ENCODE data around the gene ANKRD63.

The ANKRD63 gene

GRCh38 chr15:40270246-40270995 is 12.4 kb downstream of the ANKRD63 start:
- no peak overlapping the region for H3K27ac ChIP-seq (ENCODE audit: low read depth, low read length, poor library complexity, severe bottlenecking)
- no peak overlapping the region for H3K9ac ChIP-seq (ENCODE audit: low read length)
- no peak overlapping the region for H3K4me2 ChIP-seq (ENCODE audit: low read length)
- no peak overlapping the region for H2AFZ ChIP-seq (ENCODE audit: low read length)
- no peaks in the 10 kb centered on the region for H3F3A ChIP-seq (ENCODE audit: insufficient read depth, low read length)
- TF ChIP-seq EZH2 (IDR thresholded peaks at IDR 0.05; ENCODE audit: borderline replicate concordance, low read length): no peak
- TF ChIP-seq CTCF (IDR thresholded peaks at IDR 0.05; ENCODE audit: low read length): no peak
- H3K79me2 ChIP-seq (ENCODE audit: insufficient read depth, low read length): no peaks in the 10 kb centered on the region
- H3K27me3 ChIP-seq (ENCODE audit: insufficient read depth, low read length): peaks cover 9% of the 10 kb centered on the region; the same call in 1 of the 2 replicates
- no peak overlapping the region for H3K4me3 ChIP-seq (ENCODE audit: low read depth, low read length, poor library complexity, severe bottlenecking)
- H4K20me1 ChIP-seq (ENCODE audit: insufficient read depth, low read length): no peaks in the 10 kb centered on the region
- no peaks in the 10 kb centered on the region for H3K36me3 ChIP-seq (ENCODE audit: insufficient read depth, low read length)
- no peaks in the 10 kb centered on the region for H3K4me1 ChIP-seq (ENCODE audit: insufficient read depth, low read length, severe bottlenecking)
- no peaks in the 10 kb centered on the region for H3K9me3 ChIP-seq (ENCODE audit: low read length)
- H3K9me2 ChIP-seq (ENCODE audit: low read depth, low read length): no peaks in the 10 kb centered on the region

DNA sequence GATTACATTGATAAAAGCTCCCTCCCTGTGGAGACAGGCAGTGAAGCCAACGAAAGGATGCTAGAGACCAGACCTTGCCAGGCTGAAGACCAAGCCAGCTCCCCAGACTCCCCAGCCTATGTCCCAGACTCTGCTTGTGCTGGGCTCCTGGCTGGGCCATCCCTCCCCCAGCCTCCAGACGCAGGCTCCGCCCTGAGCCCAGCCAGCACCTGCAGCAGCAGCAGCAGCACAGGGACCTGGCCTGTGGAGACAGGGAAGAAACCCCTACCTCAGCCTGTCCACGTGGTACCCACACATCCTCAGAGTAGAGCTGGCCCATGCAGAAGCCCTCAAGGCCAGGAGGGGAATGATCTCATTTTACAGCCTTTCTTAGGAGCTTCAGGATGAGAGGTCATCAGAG is 13.3 kb downstream of the ANKRD63 start:
- TF ChIP-seq CTCF (IDR thresholded peaks at IDR 0.05; ENCODE audit: low read length) (no peak), EZH2 (IDR thresholded peaks at IDR 0.05; ENCODE audit: borderline replicate concordance, low read length) (no peak)
- Histone ChIP-seq H3K36me3 (ENCODE audit: insufficient read depth, low read length) (no peaks in the 10 kb centered on the region), H3K9ac (ENCODE audit: low read length) (no peak overlapping the region), H3F3A (ENCODE audit: insufficient read depth, low read length) (no peaks in the 10 kb centered on the region), H3K9me3 (ENCODE audit: low read length) (no peaks in the 10 kb centered on the region), H3K9me2 (ENCODE audit: low read depth, low read length) (no peaks in the 10 kb centered on the region), H3K79me2 (ENCODE audit: insufficient read depth, low read length) (no peaks in the 10 kb centered on the region), H3K4me2 (ENCODE audit: low read length) (no peak overlapping the region), H2AFZ (ENCODE audit: low read length) (no peak overlapping the region), H3K4me3 (ENCODE audit: low read depth, low read length, poor library complexity, severe bottlenecking) (no peak overlapping the region), H4K20me1 (ENCODE audit: insufficient read depth, low read length) (no peaks in the 10 kb centered on the region), H3K4me1 (ENCODE audit: insufficient read depth, low read length, severe bottlenecking) (no peaks in the 10 kb centered on the region), H3K27me3 (ENCODE audit: insufficient read depth, low read length) (peaks cover 12% of the 10 kb centered on the region), H3K27ac (ENCODE audit: low read depth, low read length, poor library complexity, severe bottlenecking) (no peak overlapping the region)

DNA sequence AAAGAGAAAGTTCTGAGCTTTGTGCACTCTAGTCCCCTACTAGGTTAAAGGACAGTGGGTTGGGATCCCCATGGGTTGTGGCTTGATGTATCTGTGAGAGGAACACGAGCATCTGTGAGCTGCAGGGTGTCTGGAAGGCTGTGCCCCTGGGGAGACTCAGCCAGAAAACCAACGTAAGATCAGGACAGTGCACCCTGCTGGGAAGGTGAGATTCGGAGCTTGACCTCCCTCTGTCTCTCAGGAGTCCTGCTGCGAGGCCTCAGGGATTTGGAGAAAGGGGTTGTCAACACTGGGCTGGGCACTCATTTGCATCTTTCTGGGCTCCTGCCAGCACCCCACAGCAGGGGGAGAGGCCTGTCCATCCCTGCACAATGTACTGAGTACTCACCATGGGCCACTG is 15.2 kb downstream of the ANKRD63 start:
- H3K79me2 ChIP-seq (ENCODE audit: insufficient read depth, low read length): no peaks in the 10 kb centered on the region
- H3K4me1 ChIP-seq (ENCODE audit: insufficient read depth, low read length, severe bottlenecking): no peaks in the 10 kb centered on the region
- peaks cover 18% of the 10 kb centered on the region for H3K27me3 ChIP-seq (ENCODE audit: insufficient read depth, low read length)
- H3K4me2 ChIP-seq (ENCODE audit: low read length): no peak overlapping the region
- TF ChIP-seq EZH2 (IDR thresholded peaks at IDR 0.05; ENCODE audit: borderline replicate concordance, low read length): no peak
- no peak for TF ChIP-seq CTCF (IDR thresholded peaks at IDR 0.05; ENCODE audit: low read length)
- no peaks in the 10 kb centered on the region for H3F3A ChIP-seq (ENCODE audit: insufficient read depth, low read length)
- no peak overlapping the region for H3K9ac ChIP-seq (ENCODE audit: low read length)
- H3K9me2 ChIP-seq (ENCODE audit: low read depth, low read length): no peaks in the 10 kb centered on the region
- H2AFZ ChIP-seq (ENCODE audit: low read length): no peak overlapping the region
- no peaks in the 10 kb centered on the region for H3K9me3 ChIP-seq (ENCODE audit: low read length)
- H3K4me3 ChIP-seq (ENCODE audit: low read depth, low read length, poor library complexity, severe bottlenecking): no peak overlapping the region
- H4K20me1 ChIP-seq (ENCODE audit: insufficient read depth, low read length): no peaks in the 10 kb centered on the region
- no peak overlapping the region for H3K27ac ChIP-seq (ENCODE audit: low read depth, low read length, poor library complexity, severe bottlenecking)
- H3K36me3 ChIP-seq (ENCODE audit: insufficient read depth, low read length): no peaks in the 10 kb centered on the region
